ENCODE data around the gene PPFIA4.

GRCh38 chr1:203103829-203104495 lies 77.7 kb downstream of the PPFIA4 start:
- TF ChIP-seq POLR2A (IDR thresholded peaks at IDR 0.05; ENCODE audit: low read depth, low read length) (no peak), TAF1 (IDR thresholded peaks at IDR 0.05; ENCODE audit: low read depth, low read length) (no peak), POLR2AphosphoS5 (IDR thresholded peaks at IDR 0.05; ENCODE audit: low read depth, low read length) (no peak), PAX5 (IDR thresholded peaks at IDR 0.05; ENCODE audit: insufficient read depth, low read length, severe bottlenecking) (no peak), SPI1 (IDR thresholded peaks at IDR 0.05; ENCODE audit: low read depth, low read length) (no peak), POU2F2 (IDR thresholded peaks at IDR 0.05; ENCODE audit: low read depth, low read length) (no peak)
